SIG-M5 treated with dmso at 0.1 percent for 504 hours (cell line): ENCODE measurements around the gene AVPR1B.
A peak's percentile ranks its signal among the peaks of the same experiment; 100 is the strongest.
"Not testable (repeated sequence)": the region's sequence is repeated elsewhere in the genome, so short reads cannot be mapped to it uniquely, and the experiment has no call there.

Experiments
- DNase-seq: peaks from one replicate; lab custom pipeline; 2025; ENCODE audit not compliant: unreplicated experiment; lab: John Stamatoyannopoulos, UW

Gene AVPR1B

GRCh38 chr1:206082831-206083695 is 34.1 kb downstream of the AVPR1B start:
- DNase-seq, result peak; percentile 79

- DNase-seq, result peak; percentile 39
These were observed 35.3 kb downstream of the AVPR1B start for GRCh38 chr1:206081856-206082255.

GRCh38 chr1:206080026-206080820 is 37.0 kb downstream of the AVPR1B start:
- DNase-seq, result peak; percentile 86

- DNase-seq, result peak; percentile 72
These were observed 38.1 kb downstream of the AVPR1B start for GRCh38 chr1:206079135-206079534.

- DNase-seq, result no peak
These were observed 41.1 kb downstream of the AVPR1B start for GRCh38 chr1:206075786-206076755.

- DNase-seq, result peak; percentile 65
These were observed 42.3 kb downstream of the AVPR1B start for GRCh38 chr1:206074839-206075238.

- no peak for DNase-seq
These were observed 46.4 kb downstream of the AVPR1B start for GRCh38 chr1:206070627-206071304.

GRCh38 chr1:206068314-206068713 is 48.9 kb downstream of the AVPR1B start:
- DNase-seq, result no peak

GRCh38 chr1:206067486-206068227 is 49.5 kb downstream of the AVPR1B start:
- no peak for DNase-seq

GRCh38 chr1:206066479-206067171 is 50.6 kb downstream of the AVPR1B start:
- no peak for DNase-seq

- DNase-seq, result no peak
These were observed 51.5 kb downstream of the AVPR1B start for GRCh38 chr1:206065547-206066145.

- not testable (repeated sequence) for DNase-seq
These were observed 52.7 kb downstream of the AVPR1B start for GRCh38 chr1:206064501-206064900.

- not testable (repeated sequence) for DNase-seq
These were observed 53.2 kb downstream of the AVPR1B start for GRCh38 chr1:206064001-206064400.

GRCh38 chr1:206062464-206062863 is 54.7 kb downstream of the AVPR1B start:
- DNase-seq, result no peak

- no peak for DNase-seq
These were observed 56.3 kb downstream of the AVPR1B start for GRCh38 chr1:206060844-206061243.
